Endothelial cell (in vitro differentiated cells): Measurements from ENCODE around the gene SLFN14. TPM values are rescaled to one million over a fixed set of nuclear protein-coding genes. Genes with fewer than 3 reads are reported as not detected.

Experiments used
- DNase-seq: peaks from one replicate; pipeline ENCODE4 v3.0.0; 2021; ENCODE audit warnings: low spot score
- H3K27ac Mint-ChIP-seq: one replicate; pipeline ENCODE4 v1.8.0; 2021; ENCODE audit warnings: mixed read lengths, inconsistent platforms; ENCODE audit not compliant: unreplicated experiment
- H3K27me3 Mint-ChIP-seq: one replicate; pipeline ENCODE4 v1.8.0; 2021; ENCODE audit warnings: mild to moderate bottlenecking, moderate library complexity, mixed read lengths, inconsistent platforms; ENCODE audit not compliant: unreplicated experiment
- H3K36me3 Mint-ChIP-seq: one replicate; pipeline ENCODE4 v1.8.0; 2021; ENCODE audit warnings: mild to moderate bottlenecking, low read depth, mixed read lengths, inconsistent platforms; ENCODE audit not compliant: unreplicated experiment
- H3K4me1 Mint-ChIP-seq: one replicate; pipeline ENCODE4 v1.8.0; 2021; ENCODE audit warnings: mild to moderate bottlenecking, mixed read lengths, inconsistent platforms; ENCODE audit not compliant: unreplicated experiment
- H3K4me3 Mint-ChIP-seq: one replicate; pipeline ENCODE4 v1.8.0; 2021; ENCODE audit warnings: mild to moderate bottlenecking, mixed read lengths, inconsistent platforms; ENCODE audit not compliant: unreplicated experiment
- H3K9me3 Mint-ChIP-seq: one replicate; pipeline ENCODE4 v1.8.0; 2021; ENCODE audit warnings: mixed read lengths, inconsistent platforms; ENCODE audit not compliant: unreplicated experiment
- CTCF ChIP-seq: fragments of 200-600 bp; sonication (generic); IDR thresholded peaks from one replicate; pipeline ENCODE4 v1.5.0; 2021; ENCODE audit warnings: antibody characterized with exemption; ENCODE audit not compliant: unreplicated experiment
- long read RNA-seq: library from polyadenylated mRNA; unstranded; transcript quantifications from one replicate; pipeline ENCODE4 v2.0.0, GENCODE V29; 2020; ENCODE audit not compliant: unreplicated experiment
- total RNA-seq: library from RNA; stranded (reverse); fragmentation: NEBNext Ultra II Directional; extraction: Animal tissue kit (Norgen Biotek cat#: 25700); gene quantifications from one replicate; pipeline ENCODE4 v1.2.1, GENCODE V29; 2021; ENCODE audit not compliant: unreplicated experiment

Gene SLFN14
- total RNA-seq: 0.95 TPM
- long read RNA-seq: 0 reads

- Mint-ChIP-seq H3K27ac (peak within 1 kb of the TSS; percentile 26), H3K9me3 (no peaks in the 10 kb centered on the region), H3K27me3 (no peaks in the 10 kb centered on the region), H3K4me3 (no peak within 1 kb of the TSS), H3K4me1 (peaks cover 17% of the 10 kb centered on the region), H3K36me3 (no peaks in the 10 kb centered on the region)
- DNase-seq: no peak
- no peak for TF ChIP-seq CTCF
These were observed at the start of gene SLFN14 for GRCh38 chr17:35560703-35561102. Gene SLFN14 (minus strand): TSS chr17:35560819. CDS start chr17:35558062, 2,757 bp downstream.

- no peak for TF ChIP-seq CTCF
- Mint-ChIP-seq H3K4me3 (peak overlapping the region; percentile 56), H3K27me3 (no peaks in the 10 kb centered on the region), H3K9me3 (no peaks in the 10 kb centered on the region), H3K4me1 (peaks cover 3% of the 10 kb centered on the region), H3K36me3 (peaks cover 13% of the 10 kb centered on the region), H3K27ac (no peak overlapping the region)
- no peak for DNase-seq
These were observed 49.2 kb upstream of the SLFN14 start for GRCh38 chr17:35609831-35610230.

GRCh38 chr17:35607239-35607847, 46.7 kb upstream of the SLFN14 start:
- no peaks in the 10 kb centered on the region for H3K9me3 Mint-ChIP-seq
- TF ChIP-seq CTCF: no peak
- peak overlapping the region; percentile 64 for H3K27ac Mint-ChIP-seq
- H3K4me1 Mint-ChIP-seq: peaks cover 3% of the 10 kb centered on the region
- peak overlapping the region; percentile 6 for H3K4me3 Mint-ChIP-seq
- DNase-seq: no peak
- no peaks in the 10 kb centered on the region for H3K27me3 Mint-ChIP-seq
- peaks cover 19% of the 10 kb centered on the region for H3K36me3 Mint-ChIP-seq

- DNase-seq: no peak
- no peaks in the 10 kb centered on the region for H3K9me3 Mint-ChIP-seq
- H3K27me3 Mint-ChIP-seq: no peaks in the 10 kb centered on the region
- peaks cover 3% of the 10 kb centered on the region for H3K4me1 Mint-ChIP-seq
- peaks cover 19% of the 10 kb centered on the region for H3K36me3 Mint-ChIP-seq
- no peak overlapping the region for H3K4me3 Mint-ChIP-seq
- H3K27ac Mint-ChIP-seq: no peak overlapping the region
- no peak for TF ChIP-seq CTCF
These were observed 45.1 kb upstream of the SLFN14 start for GRCh38 chr17:35605678-35606077.

- Mint-ChIP-seq H3K4me3 (no peak overlapping the region), H3K36me3 (peaks cover 21% of the 10 kb centered on the region), H3K9me3 (no peaks in the 10 kb centered on the region), H3K4me1 (peaks cover 3% of the 10 kb centered on the region), H3K27me3 (no peaks in the 10 kb centered on the region), H3K27ac (no peak overlapping the region)
- DNase-seq: no peak
- no peak for TF ChIP-seq CTCF
These were observed 43.1 kb upstream of the SLFN14 start for GRCh38 chr17:35603674-35604073.
